NOMO-1 treated with DMSO at 0.1 percent for 48 hours (cell line): Measurements from ENCODE around the gene CDX1.

Experiments used
- DNase-seq: peaks from one replicate; lab custom pipeline; 2025; ENCODE audit not compliant: unreplicated experiment; lab: John Stamatoyannopoulos, UW

CDX1 gene

DNA sequence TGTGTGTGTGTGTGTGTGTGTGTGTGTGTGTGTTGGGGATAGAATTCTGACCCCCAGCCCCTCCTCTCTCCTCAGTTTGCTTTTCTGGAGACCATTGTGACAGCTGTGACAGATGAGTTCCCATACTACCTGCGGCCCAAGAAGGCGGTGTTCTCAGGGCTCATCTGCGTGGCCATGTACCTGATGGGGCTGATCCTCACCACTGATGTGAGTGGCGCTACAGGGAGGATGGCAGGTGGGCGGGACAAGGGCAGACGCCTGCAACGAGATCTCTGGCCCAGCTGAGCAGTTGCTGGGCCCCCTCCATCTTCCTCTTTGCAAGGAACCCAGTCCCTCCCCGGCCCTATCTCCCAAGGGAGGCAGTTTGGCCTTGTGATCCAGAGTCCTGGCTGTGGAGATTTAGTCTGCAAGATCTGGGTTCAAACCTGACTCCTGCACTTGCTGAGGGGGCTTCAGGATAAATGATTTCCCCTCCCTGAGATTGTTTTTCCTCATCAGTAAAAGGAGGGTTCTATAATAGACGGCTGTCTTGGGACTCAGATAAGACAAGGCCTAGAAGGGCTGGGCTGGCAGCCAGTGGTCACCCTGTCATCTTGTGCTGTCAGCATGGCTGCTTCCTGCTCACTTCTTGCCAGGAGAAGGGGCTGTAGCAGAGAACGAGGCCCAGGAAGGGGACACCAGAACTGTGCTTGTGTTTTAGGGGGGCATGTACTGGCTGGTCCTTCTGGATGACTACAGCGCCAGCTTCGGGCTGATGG, 37.4 kb downstream of the CDX1 start:
- no peak for DNase-seq

GRCh38 chr5:150204590-150204960, 38.0 kb downstream of the CDX1 start:
- DNase-seq: no peak

- DNase-seq: no peak
Observed at GRCh38 chr5:150206098-150206778, 39.7 kb downstream of the CDX1 start.

DNA sequence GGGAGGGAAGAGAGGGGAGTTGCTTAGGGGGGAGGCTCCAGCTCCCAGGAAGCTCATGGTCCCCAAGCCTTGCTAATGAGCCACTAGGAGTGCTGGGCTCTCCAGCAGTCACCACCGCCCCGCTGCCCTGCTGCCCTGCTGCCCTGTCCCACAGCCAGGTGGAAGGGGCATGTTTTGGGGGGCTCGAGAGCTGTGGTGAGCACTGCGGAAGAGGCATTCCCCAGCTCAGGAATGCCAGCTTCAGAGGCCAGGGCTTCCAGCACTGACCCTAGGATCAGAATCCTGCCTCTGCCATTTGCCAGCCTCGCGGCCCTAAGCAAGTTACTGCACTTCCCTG, 40.2 kb downstream of the CDX1 start:
- no peak for DNase-seq

- DNase-seq: no peak
Observed at GRCh38 chr5:150208187-150209098, 41.9 kb downstream of the CDX1 start.

GRCh38 chr5:150209099-150209635, 42.6 kb downstream of the CDX1 start:
- DNase-seq: peak; percentile 10

- no peak for DNase-seq
Observed at GRCh38 chr5:150210644-150211043, 44.1 kb downstream of the CDX1 start.

DNA sequence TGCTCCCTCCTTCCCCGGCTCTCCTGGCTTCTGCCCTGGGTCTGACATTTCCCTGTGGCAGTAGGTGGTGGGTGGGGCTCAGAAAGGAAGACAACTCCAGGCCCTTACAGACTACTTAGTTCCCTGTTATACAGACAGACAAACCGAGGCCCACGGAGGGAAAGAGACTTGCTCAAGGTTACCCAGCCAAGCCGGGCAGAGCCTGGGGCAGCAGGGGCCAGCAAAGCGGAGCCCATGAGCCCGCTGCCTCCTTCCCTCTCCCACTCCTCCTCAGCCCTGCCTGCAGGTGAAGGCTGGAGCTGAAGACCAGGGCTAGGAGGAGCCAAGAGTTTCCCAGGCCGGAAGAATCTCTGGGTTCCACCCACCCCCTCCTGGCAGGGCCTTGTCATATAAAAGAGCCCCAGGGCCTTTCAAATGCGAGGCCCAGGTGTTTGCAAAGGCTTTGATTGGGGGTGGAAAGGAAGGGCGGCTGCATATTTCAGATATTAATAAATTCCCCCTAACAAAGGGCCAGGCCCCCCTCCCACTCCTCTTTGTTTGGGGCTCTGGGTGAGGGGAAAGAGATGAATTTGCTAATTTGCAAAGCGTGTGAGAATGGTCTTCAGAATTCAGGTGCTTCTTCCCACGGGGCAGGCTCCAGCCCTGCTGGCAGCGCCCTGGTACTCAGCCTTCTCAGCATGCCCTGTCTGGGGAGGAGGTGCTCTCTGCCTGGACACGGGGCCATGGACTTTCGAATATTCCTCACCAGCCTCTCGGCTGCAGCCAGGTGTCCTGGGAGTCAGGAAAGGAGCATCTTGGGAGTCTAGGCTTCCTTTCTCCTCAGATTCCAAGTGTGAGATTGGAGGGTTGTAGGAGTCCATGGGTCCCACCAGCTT, 44.8 kb downstream of the CDX1 start:
- no peak for DNase-seq

- no peak for DNase-seq
Observed at GRCh38 chr5:150213530-150213929, 47.0 kb downstream of the CDX1 start.

DNA sequence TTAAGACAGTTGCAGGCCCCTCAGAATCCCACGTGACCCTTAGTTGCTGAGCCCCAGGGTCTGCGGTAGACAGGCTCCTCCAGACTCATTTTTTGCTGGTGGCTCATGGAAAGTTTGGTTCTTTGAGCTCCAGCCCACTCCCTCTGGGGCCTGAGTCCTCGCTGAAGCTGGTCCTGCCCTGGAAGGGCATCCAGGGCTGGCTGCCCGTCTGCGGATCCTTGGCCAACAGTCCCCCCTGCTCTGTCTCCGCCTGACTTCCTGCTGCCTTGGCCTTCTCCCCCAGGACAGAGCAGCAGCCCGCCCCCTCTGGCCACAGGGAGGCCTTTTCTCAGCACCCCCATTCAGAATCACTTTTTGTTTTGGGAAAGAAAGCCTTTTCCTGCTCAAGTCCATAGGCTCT, 47.7 kb downstream of the CDX1 start:
- no peak for DNase-seq

DNA sequence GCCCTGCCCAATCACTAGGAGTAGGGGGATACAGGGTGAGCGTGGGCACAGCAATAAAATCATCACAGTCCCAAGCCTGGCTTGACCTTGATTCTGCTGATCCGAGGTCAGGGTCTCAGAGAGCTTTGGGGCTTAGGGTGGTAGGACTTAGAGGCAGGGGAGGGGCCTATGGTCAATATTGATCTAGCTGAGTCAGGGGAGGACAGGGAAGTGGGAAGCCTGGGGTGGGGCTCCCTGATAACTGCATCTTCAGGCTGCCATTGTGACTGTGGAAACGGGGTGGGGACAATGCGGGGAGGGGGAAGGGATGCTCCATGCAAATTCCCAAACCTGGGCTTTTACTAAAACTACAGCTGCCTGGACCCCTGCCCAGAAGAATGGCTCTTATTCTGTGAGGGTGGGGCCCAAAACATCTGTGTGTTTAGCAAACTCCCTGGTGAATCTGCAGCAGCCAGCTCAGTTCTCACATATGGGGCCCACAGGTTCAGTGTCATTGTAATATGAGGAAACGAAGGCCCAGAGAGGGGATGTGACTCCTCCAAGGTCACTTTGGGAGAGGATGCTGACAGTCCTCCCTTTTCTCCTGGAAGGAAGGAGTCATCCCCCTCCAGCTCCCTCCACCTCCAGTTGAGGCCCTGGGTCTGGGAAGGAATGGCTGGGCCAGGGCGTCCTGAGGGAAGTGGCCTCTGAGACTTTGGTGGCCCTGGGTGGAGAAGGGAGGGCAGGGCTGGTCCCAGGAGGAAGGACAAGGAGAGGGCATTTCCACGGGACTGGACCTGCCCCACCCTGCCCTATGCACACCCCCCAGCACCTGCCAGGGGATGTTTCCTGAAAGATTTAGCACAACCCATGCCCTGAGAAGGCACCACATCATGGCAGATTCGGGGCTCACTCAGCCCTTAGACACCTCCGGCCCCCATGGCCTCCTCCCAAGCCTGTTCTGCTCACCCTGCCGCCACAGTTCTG, 49.7 kb downstream of the CDX1 start:
- DNase-seq: no peak

DNA sequence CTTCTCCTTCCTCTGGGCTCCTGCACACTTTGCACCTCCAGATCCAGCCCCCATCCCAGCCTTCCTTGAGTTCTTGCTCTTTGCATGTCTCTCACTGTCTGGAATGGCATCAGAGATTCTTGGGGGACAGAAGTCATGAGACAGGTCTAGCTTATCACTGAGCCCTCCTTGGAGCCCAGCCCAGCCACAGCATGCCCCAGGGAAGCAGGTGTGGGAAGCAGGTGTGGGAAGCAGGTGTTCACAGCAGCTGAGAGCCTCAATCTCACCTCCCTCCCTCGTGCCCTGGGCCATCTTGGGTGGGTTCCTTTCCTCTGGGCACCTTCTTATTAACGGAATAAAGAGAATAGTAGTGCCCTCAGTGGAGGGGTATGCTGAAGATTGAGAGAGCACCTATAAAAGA, 50.5 kb downstream of the CDX1 start:
- DNase-seq: no peak

- peak; percentile 81 for DNase-seq
Observed at GRCh38 chr5:150217873-150218692, 51.5 kb downstream of the CDX1 start.

DNA sequence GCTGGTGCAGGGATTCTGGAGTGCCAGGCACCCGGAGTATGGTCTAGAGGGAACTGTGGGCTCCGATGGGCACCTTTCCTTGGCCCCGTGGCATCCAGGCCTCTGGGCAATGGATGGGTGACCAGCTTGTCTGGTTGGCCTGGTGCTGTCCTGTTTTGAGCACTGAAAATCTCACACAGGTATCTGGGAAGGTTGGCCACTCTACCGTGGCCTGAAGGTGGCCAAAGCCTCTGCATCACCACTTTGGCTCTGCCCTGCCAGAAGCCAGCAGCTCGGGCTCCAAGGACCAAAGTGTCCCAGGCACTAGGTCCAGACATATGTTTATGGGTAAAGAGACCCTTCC, 52.1 kb downstream of the CDX1 start:
- no peak for DNase-seq

GRCh38 chr5:150219142-150219541, 52.6 kb downstream of the CDX1 start:
- no peak for DNase-seq

- no peak for DNase-seq
Observed at GRCh38 chr5:150219861-150220260, 53.3 kb downstream of the CDX1 start.

GRCh38 chr5:150221471-150221870, 54.9 kb downstream of the CDX1 start:
- DNase-seq: no peak

DNA sequence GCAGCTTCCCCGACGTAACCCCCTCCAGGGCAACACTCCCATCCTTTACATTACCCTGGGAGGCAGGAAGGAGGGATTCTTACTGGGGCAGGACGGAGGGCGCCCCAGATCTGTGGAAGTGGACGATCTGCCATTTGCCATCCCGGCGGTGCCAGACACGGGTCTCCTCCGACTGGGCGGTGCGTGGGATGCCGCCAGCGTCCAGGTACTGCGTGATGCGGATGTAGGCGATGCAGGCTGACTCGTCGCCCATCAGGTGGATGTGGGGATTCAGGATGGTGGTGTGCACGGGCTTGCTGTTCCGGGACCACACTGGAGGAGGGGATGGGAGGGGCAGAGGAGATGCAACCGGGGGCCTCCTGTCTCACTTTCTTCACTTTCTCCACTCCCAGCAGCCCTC, 56.3 kb downstream of the CDX1 start:
- DNase-seq: no peak

DNA sequence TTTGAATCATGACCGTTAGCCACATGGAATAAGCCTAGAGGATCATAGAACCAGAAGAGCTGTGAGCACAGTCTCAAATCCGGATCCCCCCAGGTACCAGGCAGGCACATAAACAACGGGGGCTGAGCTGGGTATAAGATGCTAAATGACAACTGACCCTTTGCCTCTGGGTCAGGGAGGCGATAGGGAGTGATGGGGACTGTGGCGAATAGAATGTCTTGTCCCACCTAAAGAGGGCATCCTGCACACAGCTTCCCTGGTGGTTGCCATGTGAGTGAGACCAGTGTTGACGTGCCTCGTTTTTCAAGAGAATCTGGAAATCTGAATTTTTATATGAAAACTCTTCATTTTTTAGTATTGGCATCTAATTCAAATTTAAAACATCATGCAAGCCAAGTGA, 56.9 kb downstream of the CDX1 start:
- no peak for DNase-seq
